IPS-NIHi11 (cell line): Measurements from ENCODE around the gene STING1.
"Not testable (repeated sequence)": the region's sequence is repeated elsewhere in the genome, so short reads cannot be mapped to it uniquely, and the experiment has no call there.

Experiments
- DNase-seq: peaks from one replicate; pipeline ENCODE4 v3.0.0; 2012; ENCODE audit warnings: mixed read lengths, low spot score

STING1 gene

DNA sequence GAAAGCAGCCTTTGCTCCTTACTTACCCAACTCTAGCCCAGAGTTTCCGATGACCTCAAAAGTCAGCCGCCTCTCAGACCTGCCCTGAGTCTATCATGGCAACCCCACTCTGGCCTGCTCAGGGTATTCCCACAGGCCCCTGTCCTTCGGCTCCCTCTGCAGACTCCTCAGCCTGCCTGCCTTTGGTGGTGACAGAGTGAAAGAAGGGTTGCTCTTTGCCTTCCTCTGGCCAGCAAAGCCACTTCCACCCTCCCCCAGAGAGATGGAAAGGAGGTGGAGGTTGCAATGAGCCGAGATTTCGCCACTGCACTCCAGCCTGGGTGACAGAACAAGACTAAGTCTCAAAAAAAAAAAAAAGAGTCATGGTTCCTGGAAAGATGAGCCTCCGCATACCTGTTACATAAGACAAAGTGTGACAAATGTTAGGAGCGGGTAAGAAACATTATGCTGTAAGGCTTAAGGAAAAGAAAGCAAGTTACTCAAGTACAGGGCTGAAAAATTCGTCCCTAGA, 14.1 kb downstream of the STING1 start:
- peak; percentile 46 for DNase-seq

DNA sequence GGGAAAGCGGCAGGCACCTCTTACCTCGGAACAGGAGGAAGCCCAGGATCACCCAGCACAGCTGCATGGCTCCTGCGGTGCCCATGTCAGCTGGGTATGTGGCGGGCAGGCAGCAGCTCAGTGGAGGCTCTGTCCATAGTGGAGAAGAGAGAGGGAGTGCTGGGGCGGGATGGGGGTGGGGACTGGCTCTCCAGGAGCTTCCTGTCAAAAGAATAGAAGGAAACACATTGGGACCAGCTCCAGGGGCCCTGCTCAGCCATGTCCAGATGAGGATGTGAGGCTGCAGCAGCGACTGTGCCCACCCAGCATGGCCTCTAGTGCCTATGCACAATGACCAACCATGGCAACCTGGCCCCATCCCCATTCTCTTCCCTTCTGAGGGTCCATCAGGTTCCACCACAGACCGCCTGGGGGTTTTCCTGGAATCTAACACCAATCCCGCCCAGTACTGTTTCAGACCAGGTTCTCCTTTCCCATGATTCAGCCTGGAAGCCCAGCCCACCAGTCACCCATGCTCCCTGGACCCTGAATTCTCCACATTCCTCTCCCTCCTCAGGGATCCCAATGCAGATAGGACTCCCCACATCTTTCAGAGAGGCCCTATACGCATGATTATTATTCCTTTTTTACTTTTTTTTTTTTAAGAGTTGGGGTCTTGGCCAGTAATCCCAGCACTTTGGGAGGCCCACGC, 19.8 kb downstream of the STING1 start, which contains the start of gene ECSCR:
TSS of gene ECSCR (minus strand) at position 158 of the 691 bp plus-strand sequence. CDS start at position 85, 73 bp downstream.
- peak; percentile 60 for DNase-seq

DNA sequence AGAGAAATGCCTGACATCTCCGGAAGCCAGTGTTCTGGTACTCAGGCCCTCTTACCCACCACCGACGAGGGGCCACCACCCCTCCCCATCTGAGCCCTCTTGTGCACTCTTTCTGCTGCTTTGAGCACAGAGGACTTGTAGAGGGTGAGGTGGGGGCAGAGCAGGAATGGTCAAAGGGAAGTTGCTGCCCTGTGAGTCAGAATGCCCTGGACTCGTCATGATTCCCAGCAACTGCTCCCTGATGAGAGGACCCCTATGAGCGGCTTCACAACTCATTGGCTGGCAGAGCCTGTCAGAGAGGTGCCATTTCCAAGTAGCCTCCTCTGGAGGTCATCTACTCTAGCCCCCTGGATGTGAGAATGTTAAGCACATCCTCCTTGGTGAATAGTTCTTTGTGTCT, 20.9 kb downstream of the STING1 start:
- DNase-seq = no peak

DNA sequence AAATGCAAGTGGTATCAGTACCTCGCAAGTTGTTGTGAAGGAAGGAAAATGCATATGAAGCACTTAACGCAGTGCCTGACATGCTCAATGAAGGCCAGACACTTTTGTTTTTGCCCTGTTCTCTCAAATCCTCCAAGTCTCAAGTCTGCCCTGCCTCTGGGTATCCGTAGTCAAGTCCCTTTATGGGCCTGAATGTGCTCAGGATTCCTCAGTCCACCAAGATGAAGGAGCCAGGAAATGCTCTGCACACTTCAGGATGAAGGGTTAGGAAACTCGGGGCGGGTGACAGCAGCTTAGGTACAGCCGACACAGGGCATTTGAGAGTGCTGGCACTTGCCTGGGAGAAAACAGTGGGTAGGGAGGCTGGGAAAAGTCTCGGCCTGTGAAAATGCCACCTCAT, 21.4 kb downstream of the STING1 start:
- DNase-seq = no peak

DNA sequence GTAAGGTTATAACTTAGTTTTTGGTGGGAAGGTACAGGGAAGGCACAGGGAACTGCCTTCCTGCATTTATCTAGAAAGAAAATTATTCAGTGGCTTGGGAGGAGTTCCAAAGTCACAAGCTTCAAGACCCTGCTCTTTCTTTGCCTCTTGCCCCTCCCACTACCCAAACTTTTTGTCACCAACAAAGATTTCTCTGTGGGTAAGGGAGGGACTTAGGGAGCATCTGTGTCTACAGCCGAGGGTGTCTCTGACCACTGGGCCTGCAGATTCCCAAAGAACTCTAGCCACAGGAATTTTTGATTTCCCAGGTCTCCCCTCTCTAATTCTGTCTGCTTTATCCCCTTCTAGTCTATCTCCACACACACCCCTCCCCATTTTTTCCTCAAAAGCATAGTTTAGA, 22.1 kb downstream of the STING1 start:
- DNase-seq = no peak

DNA sequence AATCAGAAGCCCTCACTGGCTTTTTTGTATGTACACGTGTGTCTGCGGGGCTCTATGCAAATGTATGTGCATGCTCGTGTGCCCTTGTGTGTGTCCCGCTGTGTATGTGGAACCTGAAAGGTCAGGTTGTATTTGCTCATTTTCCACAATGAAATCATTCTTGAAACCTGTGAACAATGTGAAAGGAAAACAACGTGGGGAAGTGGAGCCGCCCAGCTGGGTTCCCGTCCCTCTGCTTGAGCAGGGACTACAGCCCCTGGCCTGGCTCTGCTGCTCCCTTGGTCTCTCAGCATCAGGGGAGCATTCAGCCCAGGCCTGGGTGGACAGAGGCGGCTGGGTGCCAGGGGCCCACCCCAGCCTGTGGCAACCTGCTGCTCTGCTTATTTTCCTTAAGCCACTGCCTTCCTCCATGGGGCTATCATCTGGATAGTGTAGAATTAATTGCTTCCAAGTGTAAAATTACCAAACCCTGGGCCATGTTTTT, 23.1 kb downstream of the STING1 start:
- no peak for DNase-seq

DNA sequence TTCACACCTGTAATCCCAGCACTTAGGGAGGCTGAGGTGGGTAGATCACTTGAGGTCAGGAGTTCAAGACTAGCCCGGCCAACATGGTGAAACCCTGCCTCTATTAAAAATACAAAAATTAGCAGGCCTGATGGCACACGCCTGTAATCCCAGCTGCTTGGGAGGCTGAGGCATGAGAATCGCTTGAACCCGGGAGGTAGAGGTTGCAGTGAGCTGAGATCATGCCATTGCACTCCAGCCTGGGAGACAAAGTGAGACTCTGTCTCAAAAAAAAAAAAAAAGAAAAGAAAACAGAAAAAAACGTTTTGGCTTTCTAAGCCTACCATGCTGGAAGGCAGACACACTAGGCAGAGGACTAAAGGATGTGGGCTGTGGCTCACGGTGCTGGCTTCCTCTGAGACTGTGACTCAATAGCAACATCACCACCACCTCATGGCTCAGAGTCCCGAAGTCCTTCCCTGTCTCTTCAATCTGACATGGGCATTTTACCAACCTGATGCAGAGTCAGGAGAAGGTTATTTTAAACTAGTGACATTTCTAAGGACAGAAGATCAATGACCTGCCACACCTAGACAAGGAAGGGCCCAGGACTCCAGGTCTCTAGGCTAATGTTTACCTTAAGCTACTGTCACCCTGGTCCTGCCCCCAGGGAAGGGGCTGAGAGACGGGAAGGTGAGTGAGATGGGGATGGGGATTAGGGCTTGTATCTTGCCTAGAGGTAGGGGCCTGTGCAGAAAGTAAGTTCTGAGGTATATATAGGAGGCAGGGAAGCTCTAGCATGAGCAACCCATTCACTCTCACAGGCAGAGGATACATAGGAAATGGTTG, 23.8 kb downstream of the STING1 start:
- no peak for DNase-seq

DNA sequence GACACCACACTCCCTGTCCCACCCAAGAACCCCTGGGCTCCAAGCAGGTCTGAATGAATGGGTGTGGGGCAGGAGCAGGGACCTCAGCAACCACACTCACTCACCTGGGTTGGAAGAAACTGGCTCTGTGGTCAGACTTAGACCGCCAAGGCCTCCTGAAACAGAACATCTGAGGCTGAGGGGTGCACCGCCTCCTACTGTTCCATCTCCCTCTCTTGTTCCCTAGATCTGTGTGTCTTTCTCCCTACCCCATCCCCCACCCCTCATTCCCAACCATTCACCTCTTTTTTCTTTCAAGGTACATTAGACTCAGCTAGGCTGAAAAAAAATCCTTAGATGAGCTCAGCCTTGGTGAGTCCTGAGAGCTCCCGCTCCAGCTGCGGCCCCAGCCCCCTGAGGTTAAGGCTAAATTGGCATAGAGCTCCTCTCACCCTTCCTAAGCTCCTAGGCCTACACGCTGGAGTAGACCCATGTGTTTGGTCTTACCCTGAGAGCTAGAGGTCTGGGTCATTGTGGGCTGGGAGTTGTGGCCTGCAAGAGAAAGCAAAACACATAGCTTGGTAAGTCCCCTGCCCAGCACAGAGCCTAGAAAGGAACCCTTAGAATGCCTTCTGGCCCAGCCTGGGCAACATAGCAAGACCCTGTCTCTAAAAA, 24.8 kb downstream of the STING1 start:
- no peak for DNase-seq

DNA sequence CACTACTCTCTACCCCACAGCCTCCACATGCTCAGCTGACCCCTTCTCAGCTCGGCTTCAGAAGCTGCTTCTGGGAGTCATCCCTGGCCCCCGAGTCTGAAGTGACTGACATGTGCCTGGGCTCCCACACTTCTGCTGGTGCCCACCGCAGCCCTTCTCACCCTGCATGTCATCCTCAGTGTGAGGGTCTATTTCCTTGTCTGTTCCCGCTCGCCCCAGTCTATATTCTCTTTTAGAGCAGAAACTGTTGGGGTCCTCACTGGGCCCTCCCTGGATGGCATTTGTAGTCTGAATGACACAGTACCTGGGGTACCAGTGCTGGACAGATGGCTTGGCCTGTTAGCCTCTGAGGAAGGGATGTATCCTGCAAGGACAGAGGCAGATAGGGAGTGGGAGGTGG, 25.3 kb downstream of the STING1 start:
- no peak for DNase-seq

DNA sequence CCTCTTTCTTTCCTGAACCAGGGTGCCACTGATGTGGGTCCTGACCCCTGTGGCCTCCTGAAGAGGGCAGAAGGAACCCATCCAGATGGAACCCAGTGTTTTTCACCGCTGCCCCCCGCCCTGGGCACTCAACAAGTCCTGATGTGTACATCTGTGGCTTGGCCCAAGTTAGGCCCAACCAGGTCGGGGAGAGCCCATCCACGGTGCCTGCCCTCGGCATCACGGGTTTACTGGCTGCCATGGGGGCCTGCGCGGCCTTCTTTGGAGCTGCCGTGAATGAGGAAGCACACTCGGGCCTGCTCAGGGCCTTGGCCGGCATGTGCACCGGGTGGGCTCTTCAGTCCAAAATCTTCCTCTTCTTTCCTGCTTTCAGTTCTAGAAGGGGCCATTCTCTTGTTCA, 25.8 kb downstream of the STING1 start:
- DNase-seq = no peak

DNA sequence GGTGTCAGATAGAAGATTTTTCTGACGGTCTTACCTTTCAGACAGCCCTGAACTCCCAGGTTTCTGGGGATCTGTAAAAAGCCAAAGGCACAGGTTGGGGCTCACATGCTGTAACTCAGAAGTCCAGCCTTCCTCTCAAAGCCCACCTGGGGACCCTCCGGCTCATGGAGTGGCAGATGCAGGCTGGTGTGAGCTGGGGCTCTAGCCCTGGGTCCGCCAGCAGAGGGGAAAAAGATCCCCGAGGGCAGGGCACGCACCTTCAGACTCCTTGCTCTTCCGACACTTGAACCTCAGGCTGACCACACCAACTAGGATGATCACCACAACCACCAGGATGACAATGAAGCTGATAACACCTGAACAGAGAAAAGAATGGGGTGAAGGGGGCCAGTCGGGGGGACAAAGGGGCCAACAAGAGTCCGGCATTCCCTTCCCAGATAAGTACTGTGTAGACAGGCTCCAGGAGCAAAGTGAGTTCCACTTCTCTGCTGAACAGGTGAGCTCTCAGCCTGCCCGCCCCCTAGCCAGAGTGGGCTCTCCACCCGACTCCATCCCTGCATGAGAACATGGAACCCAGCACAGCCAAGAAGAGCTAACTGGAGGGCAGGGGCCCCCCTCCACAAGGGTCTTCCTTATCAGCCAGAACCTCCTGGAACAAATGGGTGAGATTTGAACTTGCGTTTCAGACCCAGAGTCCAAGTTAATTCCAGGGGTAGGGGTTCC, 27.8 kb downstream of the STING1 start:
- DNase-seq = no peak

DNA sequence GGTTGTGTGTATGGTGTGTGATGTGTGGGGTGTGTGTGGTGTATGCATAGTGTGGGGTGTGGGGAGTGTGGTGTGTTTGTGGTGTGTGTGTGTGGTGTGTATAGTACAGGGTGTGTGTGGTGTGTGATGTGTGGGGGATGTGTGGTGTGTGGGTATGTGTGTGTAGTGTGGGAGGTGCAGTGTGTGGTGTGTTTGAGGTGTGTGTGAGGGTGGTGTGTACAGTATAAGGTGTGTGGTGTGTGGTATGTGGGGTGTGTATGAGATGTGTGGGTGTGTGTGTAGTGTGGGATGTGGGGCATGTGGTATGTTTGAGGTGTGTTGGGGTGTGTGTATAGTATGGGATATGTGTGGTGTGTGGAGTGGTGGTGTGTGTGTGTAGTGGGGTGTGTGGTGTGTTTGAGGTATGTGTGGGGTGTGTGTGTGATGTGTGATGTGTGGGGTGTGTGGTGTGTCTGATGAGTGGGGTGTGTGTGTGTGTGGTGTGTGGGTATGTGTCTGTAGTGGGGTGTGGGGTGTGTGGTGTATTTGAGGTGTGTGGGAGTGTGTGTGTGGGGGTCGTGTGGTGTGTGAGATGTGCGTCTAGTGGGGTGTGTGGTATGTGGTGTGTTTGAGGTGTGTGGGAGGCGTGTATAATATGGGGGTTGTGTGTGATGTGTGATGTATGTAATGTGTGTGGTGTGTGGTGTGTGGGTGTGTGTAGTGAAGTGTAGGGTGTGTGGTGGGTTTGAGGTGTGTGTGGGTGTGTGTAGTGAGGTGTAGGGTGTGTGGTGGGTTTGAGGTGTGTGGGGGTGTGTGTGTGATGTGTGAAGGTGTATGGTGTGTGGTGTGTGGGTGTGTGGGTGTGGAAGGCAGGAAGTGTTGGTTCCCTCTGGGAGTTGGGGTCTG, 28.6 kb downstream of the STING1 start:
- no peak for DNase-seq

DNA sequence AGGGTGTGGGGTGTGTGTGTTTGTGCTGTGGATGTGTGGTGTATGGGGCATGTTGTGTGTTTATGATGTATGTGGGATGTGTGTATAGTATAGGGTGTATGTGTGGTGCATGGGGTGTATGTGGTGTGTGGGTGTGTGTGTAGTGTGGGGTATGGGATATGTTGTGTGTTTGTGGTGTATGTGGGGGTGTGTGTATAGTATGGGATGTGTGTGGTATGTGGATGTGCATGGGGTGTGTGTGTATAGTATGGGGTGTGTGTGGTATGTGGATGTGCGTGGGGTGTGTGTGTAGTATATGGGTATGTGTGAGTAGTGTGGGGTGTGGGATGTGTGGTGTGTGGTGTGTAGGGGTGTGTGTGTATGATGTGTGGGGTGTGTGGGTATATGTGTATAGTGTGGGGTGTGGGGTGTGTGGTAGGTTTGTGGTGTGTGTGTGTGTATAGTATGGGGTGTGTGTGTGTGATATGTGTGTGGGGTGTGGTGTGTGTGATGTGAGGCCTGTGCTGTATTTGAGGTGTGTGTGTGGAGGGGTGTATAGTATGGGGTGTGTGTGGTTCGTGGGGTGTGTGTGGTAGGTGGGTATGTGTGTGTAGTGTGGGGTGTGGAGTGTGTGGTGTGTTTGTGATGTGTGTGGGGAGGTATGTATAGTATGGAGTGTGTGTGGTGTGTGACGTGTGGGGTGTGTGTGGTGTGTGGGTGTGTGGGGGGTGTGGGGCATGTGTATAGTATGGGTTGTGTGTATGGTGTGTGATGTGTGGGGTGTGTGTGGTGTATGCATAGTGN, 30.5 kb downstream of the STING1 start:
- no peak for DNase-seq

DNA sequence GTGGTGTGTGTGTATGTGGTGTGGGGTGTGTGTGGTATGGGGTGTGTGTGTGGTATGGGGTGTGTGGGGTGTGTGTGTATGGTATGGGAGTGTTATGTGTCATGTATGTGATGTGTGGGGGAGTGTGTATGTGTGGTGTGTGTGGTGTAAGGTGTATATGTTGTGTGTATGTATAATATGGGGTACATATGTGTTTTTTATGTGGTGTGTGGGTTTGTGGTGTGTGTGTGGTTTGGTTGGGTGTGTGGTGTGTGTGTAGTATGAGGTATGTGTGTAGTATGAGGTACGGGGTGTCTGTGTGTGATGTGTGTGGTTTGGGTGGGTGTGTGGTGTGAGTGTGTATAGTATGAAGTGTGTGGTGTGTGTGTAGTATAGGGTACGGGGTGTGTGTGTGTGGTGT, 31.4 kb downstream of the STING1 start:
- DNase-seq = no peak

DNA sequence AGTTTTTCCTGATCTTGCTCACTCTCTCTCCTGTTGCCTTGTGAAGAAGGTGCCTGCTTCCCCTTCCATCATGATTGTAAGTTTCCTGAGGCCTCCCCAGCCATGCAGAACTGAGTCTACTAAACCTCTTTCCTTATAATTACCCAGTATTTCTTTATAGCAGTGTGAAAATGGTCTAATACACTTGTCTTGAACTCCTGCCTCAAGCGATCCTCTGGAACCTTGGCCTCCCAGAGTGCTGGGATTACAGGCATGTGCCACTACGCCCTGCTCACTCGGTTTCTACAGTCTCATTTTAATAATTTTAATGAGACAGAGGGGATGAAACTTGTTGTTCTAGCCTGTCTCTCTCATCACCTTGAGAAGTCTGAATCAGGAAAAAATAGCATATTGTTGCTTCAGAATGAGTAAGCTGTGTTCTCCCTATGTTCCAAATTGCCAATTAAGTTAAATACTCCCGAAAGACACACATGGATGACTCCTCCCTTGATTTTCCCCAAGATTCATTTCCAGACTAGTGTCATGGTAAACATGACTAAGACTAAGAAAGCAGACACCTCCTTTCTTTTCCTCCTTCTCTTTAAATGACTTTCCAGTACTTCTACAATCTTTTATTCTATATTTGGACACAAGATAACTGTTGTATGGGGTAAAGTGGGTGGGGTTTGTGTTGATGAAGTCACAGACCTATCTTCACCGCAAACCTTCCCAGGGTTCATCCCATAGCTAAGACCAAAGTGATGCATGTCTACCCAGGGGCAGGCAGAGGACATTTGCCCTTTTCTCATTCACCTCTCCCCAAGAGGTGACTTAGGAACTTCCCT, 35.4 kb downstream of the STING1 start:
- DNase-seq = no peak

DNA sequence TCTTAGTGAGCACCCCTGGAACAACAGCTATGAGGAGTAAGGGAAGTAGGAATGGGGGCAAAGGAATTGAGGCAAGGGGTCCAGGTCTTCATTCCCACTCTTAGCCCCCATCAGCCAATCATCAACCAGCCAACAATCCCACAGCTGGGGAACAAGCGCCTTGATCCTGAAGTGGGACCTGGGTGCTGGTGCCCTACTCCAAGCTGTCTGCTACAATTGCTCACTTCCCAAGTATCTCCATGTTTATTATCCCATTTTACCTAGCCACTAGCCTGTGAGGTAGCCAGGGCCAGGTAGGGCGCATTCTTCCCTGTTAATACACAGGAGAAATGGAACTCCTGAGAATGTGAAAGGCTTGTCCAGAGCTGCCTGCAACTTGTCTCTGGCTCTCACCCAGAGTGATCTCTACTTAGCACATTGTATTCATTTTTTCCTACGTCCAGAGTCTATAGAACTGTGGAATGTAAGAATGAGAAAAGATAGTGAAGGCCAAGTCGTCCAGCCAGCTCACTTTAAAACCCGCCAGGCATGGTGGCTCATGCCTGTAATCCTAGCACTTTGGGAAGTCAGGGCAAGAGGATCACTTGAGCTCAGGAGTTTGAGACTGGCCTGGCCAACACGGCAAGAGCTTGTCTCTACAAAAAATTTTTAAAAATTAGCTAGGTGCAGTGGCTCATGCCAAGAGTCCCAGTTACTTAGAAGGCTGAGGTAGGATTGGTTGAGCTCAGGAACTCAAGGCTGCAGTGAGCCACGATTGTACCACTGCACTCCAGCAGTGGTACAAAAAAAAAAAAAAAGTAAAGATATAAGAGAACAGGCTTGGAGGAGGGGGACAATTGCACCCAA, 37.0 kb downstream of the STING1 start:
- no peak for DNase-seq

DNA sequence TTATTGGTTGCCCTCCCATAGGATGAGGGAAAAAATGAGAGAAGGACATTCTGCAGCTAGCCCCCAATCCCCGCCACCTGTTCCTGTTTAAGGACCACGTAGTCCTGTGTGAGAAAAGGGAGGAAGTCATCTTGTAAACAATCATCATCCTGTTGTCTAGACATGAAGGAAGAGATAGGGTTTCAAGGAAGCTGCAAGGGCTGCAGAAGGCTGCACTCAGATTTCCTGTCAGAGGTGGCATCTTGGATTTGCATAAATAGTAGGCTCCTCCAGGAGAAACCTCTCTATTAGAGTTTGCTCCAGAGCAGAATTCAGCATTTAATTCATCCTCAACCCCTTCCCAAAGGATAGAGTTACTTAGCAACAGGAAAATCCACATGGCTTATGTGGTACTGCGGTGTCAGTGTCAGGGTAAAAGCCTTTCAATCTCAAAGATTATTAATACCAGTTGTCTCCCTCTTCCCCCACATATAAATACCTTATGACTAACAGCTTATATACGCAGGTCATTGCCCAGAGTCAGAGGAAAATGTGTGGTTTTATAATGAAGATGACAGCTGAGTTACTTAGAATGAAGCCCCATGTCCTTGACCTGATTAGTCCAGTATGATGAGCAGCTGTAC, 38.6 kb downstream of the STING1 start:
- DNase-seq = no peak

DNA sequence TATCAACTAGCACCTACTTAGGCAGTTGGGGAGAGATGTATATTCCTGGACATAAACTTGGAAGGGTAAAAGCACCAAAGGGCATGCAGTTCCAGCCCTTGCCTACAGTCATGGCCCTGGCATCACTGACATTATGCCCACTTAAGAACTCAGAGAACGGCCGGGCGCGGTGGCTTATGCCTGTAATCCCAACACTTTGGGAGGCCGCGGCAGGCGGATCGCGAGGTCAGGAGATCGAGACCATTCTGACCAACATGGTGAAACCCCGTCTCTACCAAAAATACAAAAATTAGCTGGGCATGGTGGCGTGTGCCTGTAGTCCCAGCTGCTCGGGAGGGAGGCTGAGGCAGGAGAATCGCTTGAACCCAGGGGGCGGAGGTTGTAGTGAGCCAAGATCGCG, 42.1 kb downstream of the STING1 start:
- DNase-seq = not testable (repeated sequence)
